K562 (cell line): ENCODE data around the gene HMOX1. TPM values are rescaled to one million over a fixed set of nuclear protein-coding genes. Genes with fewer than 3 reads are reported as not detected.

ENCODE experiments used
- ATAC-seq: fragments of 200-7000 bp; cut with Tn5 transposase; 3 replicates; pipeline ENCODE4 v1.9.1; 2020; ENCODE audit warnings: moderate library complexity
- BruUV-seq: library from RNA; stranded (reverse); fragments of 400-500 nt; replicated peaks from 2 replicates; lab custom pipeline; 2021; lab: Mats Ljungman, UMichigan
- CTCF ChIA-PET: fragments of 300-600 bp; formaldehyde crosslinking; extraction: SDS; loops from one replicate; lab custom pipeline; 2021; ENCODE audit warnings: low intra/inter-chr PET ratio; lab: Yijun Ruan, JAX
- POLR2A ChIA-PET: fragments of 300-600, 350-650 bp; sonication (Branson Sonifier 250); formaldehyde crosslinking; extraction: SDS; loops from one replicate; lab custom pipeline; 2021; ENCODE audit warnings: antibody characterized with exemption, inconsistent platforms; lab: Yijun Ruan, JAX
- DNase-seq, 4 experiments: peaks; one replicate each; pipeline versions ENCODE4 v3.0.0 to v3.0.0-alpha.2; 2011 to 2018; ENCODE audit warnings: low spot score in 3 of 4, mixed read lengths in 3 of 4; ENCODE audit errors: extremely low read depth in 1 of 4
- FAIRE-seq: peaks from 2 replicates; lab custom pipeline; 2011; peaks lifted over from hg19 to GRCh38; lab: Jason Lieb, UNC
- H2AFZ ChIP-seq: 2 replicates; pipeline ENCODE4 v1.6.0; 2011; ENCODE audit warnings: low read depth, low read length, control low read depth, inconsistent platforms
- H3K27ac ChIP-seq: fragments of 200-600 bp; 3 replicates; pipeline ENCODE4 v1.8.0; 2011; ENCODE audit warnings: low read depth, mild to moderate bottlenecking, control low read depth, inconsistent platforms, low read length, moderate library complexity, mixed read lengths; ENCODE audit errors: extremely low read depth
- H3K27me3 ChIP-seq, 2 experiments: fragments of 300-600 bp in 1 of 2; 2 replicates in 1 of 2; 3 replicates in 1 of 2; pipeline versions ENCODE4 v1.6.0 to v1.8.0; 2011; ENCODE audit warnings: inconsistent platforms in 2 of 2, low read length in 2 of 2, mild to moderate bottlenecking in 1 of 2, mixed read lengths in 1 of 2, moderate library complexity in 1 of 2; ENCODE audit not compliant: control insufficient read depth in 2 of 2, insufficient read depth in 2 of 2
- H3K36me3 ChIP-seq: fragments of 300-600 bp; 3 replicates; pipeline ENCODE4 v1.8.0; 2011; ENCODE audit warnings: mild to moderate bottlenecking, low read length, inconsistent platforms; ENCODE audit not compliant: control insufficient read depth, insufficient read depth
- H3K4me1 ChIP-seq, 2 experiments: fragments of 200-600 bp in 1 of 2; replicated peaks in 1 of 2; 2 replicates in 1 of 2; 3 replicates in 1 of 2; pipeline versions ENCODE4 v1.5.1 to v1.8.0; 2011; ENCODE audit warnings: inconsistent platforms in 2 of 2, low read length in 2 of 2, mild to moderate bottlenecking in 1 of 2, mixed read lengths in 1 of 2, moderate library complexity in 1 of 2; ENCODE audit not compliant: control insufficient read depth in 2 of 2, insufficient read depth in 2 of 2
- H3K4me2 ChIP-seq: 2 replicates; pipeline ENCODE4 v1.6.1; 2011; ENCODE audit warnings: low read length, control low read depth, inconsistent platforms, mixed read lengths; ENCODE audit not compliant: insufficient read depth
- H3K4me3 ChIP-seq: fragments of 200-600 bp; sonication (generic), shearing (Covaris generic); 2 replicates; pipeline ENCODE4 v1.5.1; 2016; ENCODE audit warnings: control low read depth, inconsistent platforms
- H3K79me2 ChIP-seq: fragments of 200-600 bp; 3 replicates; pipeline ENCODE4 v1.8.0; 2011; ENCODE audit warnings: low read length, inconsistent platforms; ENCODE audit not compliant: control insufficient read depth, insufficient read depth
- H3K9ac ChIP-seq, 2 experiments: 2 replicates each; pipeline versions ENCODE4 v1.6.0 to v1.6.1; 2011; ENCODE audit warnings: low read depth in 2 of 2, low read length in 2 of 2, control low read depth in 1 of 2, inconsistent platforms in 1 of 2, mild to moderate bottlenecking in 1 of 2, mixed read lengths in 1 of 2; ENCODE audit not compliant: insufficient read depth in 1 of 2
- H3K9me1 ChIP-seq: one replicate; pipeline ENCODE4 v1.6.0; 2011; ENCODE audit warnings: inconsistent platforms, mild to moderate bottlenecking, low read length, moderate library complexity; ENCODE audit not compliant: control insufficient read depth, insufficient read depth
- H3K9me3 ChIP-seq: replicated peaks from 2 replicates; pipeline ENCODE4 v1.5.1; 2011; ENCODE audit warnings: low read depth, low read length, inconsistent platforms; ENCODE audit not compliant: control insufficient read depth, insufficient read depth
- H4K20me1 ChIP-seq: replicated peaks from 2 replicates; pipeline ENCODE4 v1.6.1; 2011; ENCODE audit warnings: low read length, inconsistent platforms, mixed read lengths; ENCODE audit not compliant: control insufficient read depth, insufficient read depth
- ARID4B ChIP-seq: sonication (generic); formaldehyde crosslinking; IDR thresholded peaks from 2 replicates; pipeline ENCODE4 v1.8.0; 2022; ENCODE audit warnings: mild to moderate bottlenecking, missing genetic modification reagents
- KAT8 ChIP-seq: fragments of 450-650 bp; IDR thresholded peaks from 2 replicates; pipeline ENCODE4 v1.6.1; 2016; ENCODE audit warnings: low read depth, mild to moderate bottlenecking
- NFIC ChIP-seq: fragments of 450-650 bp; IDR thresholded peaks from 2 replicates; pipeline ENCODE4 v1.6.1; 2017; ENCODE audit warnings: mild to moderate bottlenecking, inconsistent platforms
- SMARCA5 ChIP-seq: fragments of 450-650 bp; IDR thresholded peaks from 2 replicates; pipeline ENCODE4 v1.6.1; 2016
- WGBS: fragments of 100-300 bp; shearing (Covaris generic); methylation state at CpG from one replicate; pipeline ENCODE4 v1.1.6; 2016; ENCODE audit warnings: low coverage, mixed read lengths; ENCODE audit not compliant: insufficient coverage; ENCODE audit errors: missing lambda C conversion rate; 5-methylcytosine and 5-hydroxymethylcytosine counted together
- in situ Hi-C: fragments of 300-500 bp; cut with MboI; formaldehyde crosslinking; loops from 4 replicates; pipeline ENCODE4 v1.15.0; 2018; ENCODE audit warnings: inconsistent platforms, mixed read lengths
- intact Hi-C: fragments of 100-400 bp; cut with micrococcal nuclease; formaldehyde crosslinking; loops from 2 replicates; pipeline ENCODE4 v1.14.2; 2022
- polyA plus RNA-seq, 8 experiments: library from polyadenylated mRNA; depleted of rRNA in 4 of 8; stranded (reverse) in 5 of 8; unstranded in 3 of 8; fragments of >200 nt; fragmentation: Nextera tagmentation in 2 of 8; fragmentation: Illumina TruSeq in 1 of 8; extraction: Ambion mirVana in 2 of 8; extraction: Trizol in 1 of 8; gene quantifications; 2 replicates each; pipeline versions ENCODE4 v1.2.1 to v1.2.3, GENCODE V29; 2011 to 2014; ENCODE audit warnings: inconsistent platforms in 1 of 8, missing spikeins in 1 of 8
- total RNA-seq, 7 experiments: library from RNA; depleted of rRNA in 6 of 7; stranded (reverse); fragments of >200 nt in 6 of 7; fragmentation: Illumina TruSeq in 2 of 7; extraction: Trizol in 2 of 7; gene quantifications; 2 replicates each; pipeline versions ENCODE4 v1.2.1 to v1.2.3, GENCODE V29; 2011 to 2021; ENCODE audit warnings: low replicate concordance in 1 of 7

Gene HMOX1
- total and polyA plus RNA-seq, 9 of the 15 experiments (the other 6 are each of a cell fraction or from before 2014, with no cell fraction given), result not detected

- H3K36me3 ChIP-seq, result peaks cover 41% of the 10 kb centered on the region; the same call in 2 of the 3 replicates
- H3K9ac ChIP-seq, result no peak overlapping the region; a peak in 1 of 4 replicates
- H2AFZ ChIP-seq, result no peak overlapping the region
- no peaks in the 10 kb centered on the region for H4K20me1 ChIP-seq
- POLR2A ChIA-PET, result interaction anchor here (1.0 kb wide), 1 partner anchor 10 kb away, joined by 3 read pairs; no protein-coding TSS in a partner anchor
- intact Hi-C loops, result no loop called here
- 73% methylated on average over 7 of the region's 9 CpGs for WGBS
- no peak overlapping the region for H3K4me2 ChIP-seq
- no peak for FAIRE-seq
- in situ Hi-C loops, result no loop called here
- no peaks in the 10 kb centered on the region for H3K9me1 ChIP-seq
- TF ChIP-seq NFIC (no peak), KAT8 (no peak), ARID4B (no peak), SMARCA5 (no peak)
- TF ChIP-seq, all 486 proteins: peak for 0
- no peak overlapping the region for H3K4me3 ChIP-seq
- CTCF ChIA-PET, result no interaction called here
- H3K79me2 ChIP-seq, result no peaks in the 10 kb centered on the region
- DNase-seq, result no peak
- H3K4me1 ChIP-seq, result peaks cover 2 to 15% of the 10 kb centered on the region in 2 experiments; a peak in 2 of 5 replicates
- no TSS peak for BruUV-seq
- ATAC-seq, result no peak
- no peaks in the 10 kb centered on the region for H3K27me3 ChIP-seq
- H3K27ac ChIP-seq, result no peak overlapping the region
- H3K9me3 ChIP-seq, result no peaks in the 10 kb centered on the region
Observed at GRCh38 chr22:35334004-35334403, 46.9 kb upstream of the HMOX1 start.
